H9 (cell line): ENCODE results near the gene KAZN. TPM values are rescaled to one million over a fixed set of nuclear protein-coding genes. Genes with fewer than 3 reads are reported as not detected.

Experiments
- DNase-seq: peaks from one replicate; pipeline ENCODE4 v3.0.0-alpha.2; 2017
- H2AFZ ChIP-seq: one replicate; pipeline ENCODE4 v1.6.1; 2013; ENCODE audit warnings: mild to moderate bottlenecking, low read length, control low read depth, moderate library complexity
- H2AK5ac ChIP-seq: 2 replicates; pipeline ENCODE4 v1.6.1; 2013; ENCODE audit warnings: low read length, control low read depth, mixed read lengths; ENCODE audit not compliant: insufficient read length
- H2BK120ac ChIP-seq: one replicate; pipeline ENCODE4 v1.6.1; 2013; ENCODE audit warnings: low read depth, mild to moderate bottlenecking, low read length, control low read depth, inconsistent platforms; ENCODE audit not compliant: poor library complexity, severe bottlenecking
- H2BK12ac ChIP-seq: 2 replicates; pipeline ENCODE4 v1.6.1; 2013; ENCODE audit warnings: low read length, control low read depth, mixed read lengths, low read depth; ENCODE audit not compliant: insufficient read length
- H2BK15ac ChIP-seq: 2 replicates; pipeline ENCODE4 v1.6.1; 2013; ENCODE audit warnings: low read depth, low read length, control low read depth
- H2BK20ac ChIP-seq: one replicate; pipeline ENCODE4 v1.6.1; 2013; ENCODE audit warnings: low read depth, mild to moderate bottlenecking, low read length, control low read depth, inconsistent platforms; ENCODE audit not compliant: poor library complexity, severe bottlenecking
- H2BK5ac ChIP-seq: 2 replicates; pipeline ENCODE4 v1.6.1; 2013; ENCODE audit warnings: low read length, control low read depth, mixed read lengths; ENCODE audit not compliant: insufficient read length
- H3K14ac ChIP-seq: 2 replicates; pipeline ENCODE4 v1.6.1; 2013; ENCODE audit warnings: low read length, control low read depth; ENCODE audit not compliant: insufficient read depth
- H3K18ac ChIP-seq: 2 replicates; pipeline ENCODE4 v1.6.1; 2013; ENCODE audit warnings: low read depth, mild to moderate bottlenecking, mixed read lengths, low read length, control low read depth; ENCODE audit not compliant: insufficient read length
- H3K23ac ChIP-seq: 2 replicates; pipeline ENCODE4 v1.6.1; 2013; ENCODE audit warnings: low read length, control low read depth, mixed read lengths, low read depth; ENCODE audit not compliant: insufficient read length
- H3K23me2 ChIP-seq: 2 replicates; pipeline ENCODE4 v1.6.1; 2013; ENCODE audit warnings: low read depth, mild to moderate bottlenecking, mixed read lengths, low read length, control low read depth; ENCODE audit not compliant: insufficient read length, poor library complexity, severe bottlenecking
- H3K27ac ChIP-seq: 2 replicates; pipeline ENCODE4 v1.5.1; 2013; ENCODE audit warnings: low read length, control low read depth, mixed read lengths, low read depth; ENCODE audit not compliant: insufficient read length
- H3K27me3 ChIP-seq: 2 replicates; pipeline ENCODE4 v1.6.1; 2013; ENCODE audit warnings: low read length, control low read depth, inconsistent platforms; ENCODE audit not compliant: insufficient read depth
- H3K4ac ChIP-seq: 2 replicates; pipeline ENCODE4 v1.6.1; 2013; ENCODE audit warnings: low read depth, mild to moderate bottlenecking, control low read depth, inconsistent platforms, low read length, moderate library complexity
- H3K4me1 ChIP-seq: 2 replicates; pipeline ENCODE4 v1.6.1; 2013; ENCODE audit warnings: low read length, control low read depth, inconsistent platforms; ENCODE audit not compliant: insufficient read depth
- H3K4me2 ChIP-seq: 2 replicates; pipeline ENCODE4 v1.6.1; 2013; ENCODE audit warnings: low read length, control low read depth, mixed read lengths; ENCODE audit not compliant: insufficient read length, insufficient read depth
- H3K56ac ChIP-seq: 2 replicates; pipeline ENCODE4 v1.6.1; 2013; ENCODE audit warnings: low read depth, mild to moderate bottlenecking, mixed read lengths, low read length, control low read depth; ENCODE audit not compliant: insufficient read length
- H3K79me1 ChIP-seq: 2 replicates; pipeline ENCODE4 v1.6.1; 2013; ENCODE audit warnings: low read depth, mild to moderate bottlenecking, moderate library complexity, low read length, control low read depth, inconsistent platforms; ENCODE audit not compliant: insufficient read depth, poor library complexity, severe bottlenecking
- H3K79me2 ChIP-seq: 2 replicates; pipeline ENCODE4 v1.6.1; 2013; ENCODE audit warnings: low read length, control low read depth, inconsistent platforms; ENCODE audit not compliant: insufficient read depth
- H3K9ac ChIP-seq: 2 replicates; pipeline ENCODE4 v1.6.1; 2013; ENCODE audit warnings: low read length, control low read depth, mixed read lengths; ENCODE audit not compliant: insufficient read length; ENCODE audit errors: extremely low read depth
- H3K9me3 ChIP-seq: one replicate; pipeline ENCODE4 v1.6.1; 2013; ENCODE audit warnings: low read depth, low read length, inconsistent platforms; ENCODE audit not compliant: control insufficient read depth
- H3T11ph ChIP-seq: one replicate; pipeline ENCODE4 v1.6.1; 2013; ENCODE audit warnings: mild to moderate bottlenecking, low read length, control low read depth, inconsistent platforms
- H4K20me1 ChIP-seq: one replicate; pipeline ENCODE4 v1.6.1; 2013; ENCODE audit not compliant: control insufficient read depth, insufficient read length, insufficient read depth
- H4K5ac ChIP-seq: 2 replicates; pipeline ENCODE4 v1.6.1; 2013; ENCODE audit warnings: low read depth, mild to moderate bottlenecking, mixed read lengths, low read length, control low read depth; ENCODE audit not compliant: insufficient read length
- H4K8ac ChIP-seq: replicated peaks from 2 replicates; pipeline ENCODE4 v1.6.1; 2013; ENCODE audit warnings: low read length, control low read depth, mixed read lengths, low read depth; ENCODE audit not compliant: insufficient read length
- H4K91ac ChIP-seq: 2 replicates; pipeline ENCODE4 v1.6.1; 2013; ENCODE audit warnings: low read depth, mild to moderate bottlenecking, moderate library complexity, mixed read lengths, low read length, control low read depth; ENCODE audit not compliant: insufficient read length
- H3K27ac Mint-ChIP-seq, 3 experiments: 2 replicates in 2 of 3; 3 replicates in 1 of 3; pipeline ENCODE4 v1.8.0; 2020 to 2021; ENCODE audit warnings: mixed read lengths in 3 of 3, mild to moderate bottlenecking in 1 of 3, moderate library complexity in 1 of 3
- H3K27me3 Mint-ChIP-seq: 2 replicates; pipeline ENCODE4 v1.8.0; 2021; ENCODE audit warnings: low read depth, mild to moderate bottlenecking, moderate library complexity, mixed read lengths
- H3K36me3 Mint-ChIP-seq, 3 experiments: 2 replicates in 2 of 3; 3 replicates in 1 of 3; pipeline ENCODE4 v1.8.0; 2020 to 2021; ENCODE audit warnings: low read depth in 3 of 3, mixed read lengths in 3 of 3; ENCODE audit not compliant: insufficient read depth in 1 of 3
- H3K4me1 Mint-ChIP-seq, 2 experiments: 2 replicates each; pipeline ENCODE4 v1.8.0; 2020; ENCODE audit warnings: mixed read lengths in 2 of 2
- H3K4me3 Mint-ChIP-seq, 2 experiments: 2 replicates in 1 of 2; 3 replicates in 1 of 2; pipeline ENCODE4 v1.8.0; 2020 to 2021; ENCODE audit warnings: mild to moderate bottlenecking in 2 of 2, mixed read lengths in 2 of 2, moderate library complexity in 1 of 2
- H3K9me3 Mint-ChIP-seq, 2 experiments: 2 replicates in 1 of 2; 3 replicates in 1 of 2; pipeline ENCODE4 v1.8.0; 2020; ENCODE audit warnings: mild to moderate bottlenecking in 2 of 2, mixed read lengths in 2 of 2, moderate library complexity in 1 of 2
- WGBS: extraction: QIAGEN DNeasy Blood & Tissue Kit; methylation state at CpG from one replicate; pipeline ENCODE4 v1.1.7; 2013; ENCODE audit warnings: missing lambda C conversion rate, low lambda C conversion rate, mixed read lengths; ENCODE audit not compliant: insufficient read length; ENCODE audit errors: extremely low coverage; 5-methylcytosine and 5-hydroxymethylcytosine counted together
- total RNA-seq: library from RNA; stranded (reverse); gene quantifications from 2 replicates; pipeline ENCODE4 v1.2.1, GENCODE V29; 2021
- TF ChIP-seq, protein P1 (sequence below): fragments of 200-600 bp; sonication (generic); conservative IDR thresholded peaks from 3 replicates; pipeline ENCODE4 v1.8.0; 2021; ENCODE audit warnings: antibody characterized with exemption, mild to moderate bottlenecking

KAZN gene
- total RNA-seq, 1 experiment from 2014 or later: 7.6 TPM

- Histone ChIP-seq H2BK5ac (no peak overlapping the region), H2BK12ac (no peak overlapping the region), H3K27ac (no peak overlapping the region), H3K4ac (no peak overlapping the region), H4K20me1 (no peaks in the 10 kb centered on the region), H3K18ac (no peak overlapping the region), H2AFZ (no peak overlapping the region), H3K79me1 (no peaks in the 10 kb centered on the region), H3K79me2 (no peaks in the 10 kb centered on the region), H3T11ph (no peak overlapping the region), H3K23me2 (no peaks in the 10 kb centered on the region), H4K91ac (no peak overlapping the region), H3K9ac (no peak overlapping the region), H4K8ac (no peak overlapping the region), H4K5ac (no peak overlapping the region), H3K27me3 (no peaks in the 10 kb centered on the region), H2AK5ac (no peak overlapping the region), H2BK15ac (no peak overlapping the region), H3K14ac (no peak overlapping the region), H3K23ac (no peak overlapping the region), H3K4me2 (no peak overlapping the region), H3K56ac (no peak overlapping the region), H2BK20ac (no peak overlapping the region), H2BK120ac (no peak overlapping the region), H3K9me3 (no peaks in the 10 kb centered on the region), H3K4me1 (no peaks in the 10 kb centered on the region)
- Mint-ChIP-seq H3K27me3 (no peaks in the 10 kb centered on the region; the same call in 1 of the 2 replicates), H3K36me3 (no peaks in the 10 kb centered on the region), H3K9me3 (no peaks in the 10 kb centered on the region), H3K4me3 (no peak overlapping the region), H3K4me1 (peaks cover 11 to 16% of the 10 kb centered on the region in 2 experiments), H3K27ac (no peak overlapping the region)
- TF ChIP-seq, protein P1, sequence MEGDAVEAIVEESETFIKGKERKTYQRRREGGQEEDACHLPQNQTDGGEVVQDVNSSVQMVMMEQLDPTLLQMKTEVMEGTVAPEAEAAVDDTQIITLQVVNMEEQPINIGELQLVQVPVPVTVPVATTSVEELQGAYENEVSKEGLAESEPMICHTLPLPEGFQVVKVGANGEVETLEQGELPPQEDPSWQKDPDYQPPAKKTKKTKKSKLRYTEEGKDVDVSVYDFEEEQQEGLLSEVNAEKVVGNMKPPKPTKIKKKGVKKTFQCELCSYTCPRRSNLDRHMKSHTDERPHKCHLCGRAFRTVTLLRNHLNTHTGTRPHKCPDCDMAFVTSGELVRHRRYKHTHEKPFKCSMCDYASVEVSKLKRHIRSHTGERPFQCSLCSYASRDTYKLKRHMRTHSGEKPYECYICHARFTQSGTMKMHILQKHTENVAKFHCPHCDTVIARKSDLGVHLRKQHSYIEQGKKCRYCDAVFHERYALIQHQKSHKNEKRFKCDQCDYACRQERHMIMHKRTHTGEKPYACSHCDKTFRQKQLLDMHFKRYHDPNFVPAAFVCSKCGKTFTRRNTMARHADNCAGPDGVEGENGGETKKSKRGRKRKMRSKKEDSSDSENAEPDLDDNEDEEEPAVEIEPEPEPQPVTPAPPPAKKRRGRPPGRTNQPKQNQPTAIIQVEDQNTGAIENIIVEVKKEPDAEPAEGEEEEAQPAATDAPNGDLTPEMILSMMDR: no peak
- no peak for DNase-seq
- WGBS: no CpG with 5 or more reads among the region's 13 CpGs
Measured at GRCh38 chr1:14903922-14904321, 305.4 kb downstream of the KAZN start.
